ENCODE measurements around the gene CDC20.

The CDC20 gene

GRCh38 chr1:43358746-43359693 lies at the start of gene CDC20:
CDC20 (plus strand) TSS chr1:43358981; CDS start chr1:43359216, 235 bp downstream.
- no peaks in the 10 kb centered on the region for H3K27me3 Mint-ChIP-seq
- H3K27ac Mint-ChIP-seq, result peak within 1 kb of the TSS; percentile 95 to 96
- H3K4me1 Mint-ChIP-seq, result peaks cover 56% of the 10 kb centered on the region
- peak; percentile 98 to 99 for DNase-seq
- peak; percentile 98 for ATAC-seq
- no peaks in the 10 kb centered on the region for H3K9me3 Mint-ChIP-seq
- H3K4me3 Mint-ChIP-seq, result peak within 1 kb of the TSS; percentile 94 to 98

GRCh38 chr1:43309405-43310025 lies 49.3 kb upstream of the CDC20 start:
- H3K27me3 Mint-ChIP-seq, result peaks cover 6% of the 10 kb centered on the region
- H3K4me3 Mint-ChIP-seq, result no peak overlapping the region
- H3K4me1 Mint-ChIP-seq, result no peaks in the 10 kb centered on the region
- H3K27ac Mint-ChIP-seq, result no peak overlapping the region
- DNase-seq (no peak), ATAC-seq (no peak)
- H3K9me3 Mint-ChIP-seq, result no peaks in the 10 kb centered on the region

- Mint-ChIP-seq H3K4me3 (no peak overlapping the region), H3K27me3 (peaks cover 6% of the 10 kb centered on the region), H3K4me1 (no peaks in the 10 kb centered on the region), H3K27ac (no peak overlapping the region), H3K9me3 (no peaks in the 10 kb centered on the region)
- ATAC-seq (no peak), DNase-seq (no peak)
Observed at GRCh38 chr1:43311521-43311920, 47.3 kb upstream of the CDC20 start.

GRCh38 chr1:43312212-43312623 lies 46.6 kb upstream of the CDC20 start:
- Mint-ChIP-seq H3K4me3 (no peak overlapping the region), H3K27me3 (peaks cover 6% of the 10 kb centered on the region), H3K4me1 (no peaks in the 10 kb centered on the region), H3K27ac (peak overlapping the region in 1 of 2 donors; percentile 13), H3K9me3 (no peaks in the 10 kb centered on the region)
- ATAC-seq, result peak; percentile 35
- DNase-seq, result no peak

GRCh38 chr1:43312663-43313515 lies 45.9 kb upstream of the CDC20 start:
- peaks cover 5% of the 10 kb centered on the region for H3K4me1 Mint-ChIP-seq
- H3K4me3 Mint-ChIP-seq, result no peak overlapping the region
- ATAC-seq (peak; percentile 18), DNase-seq (no peak)
- H3K9me3 Mint-ChIP-seq, result no peaks in the 10 kb centered on the region
- peak overlapping the region in 1 of 2 donors; percentile 13 for H3K27ac Mint-ChIP-seq
- peaks cover 3% of the 10 kb centered on the region for H3K27me3 Mint-ChIP-seq

GRCh38 chr1:43313771-43314170 lies 45.0 kb upstream of the CDC20 start:
- no peaks in the 10 kb centered on the region for H3K9me3 Mint-ChIP-seq
- H3K27ac Mint-ChIP-seq, result no peak overlapping the region
- no peaks in the 10 kb centered on the region for H3K27me3 Mint-ChIP-seq
- peaks cover 9% of the 10 kb centered on the region for H3K4me1 Mint-ChIP-seq
- no peak overlapping the region for H3K4me3 Mint-ChIP-seq
- DNase-seq (no peak), ATAC-seq (no peak)

- H3K4me3 Mint-ChIP-seq, result no peak overlapping the region
- DNase-seq (no peak), ATAC-seq (no peak)
- no peak overlapping the region for H3K27ac Mint-ChIP-seq
- peaks cover 9% of the 10 kb centered on the region for H3K4me1 Mint-ChIP-seq
- no peaks in the 10 kb centered on the region for H3K9me3 Mint-ChIP-seq
- no peaks in the 10 kb centered on the region for H3K27me3 Mint-ChIP-seq
Observed at GRCh38 chr1:43314233-43314632, 44.5 kb upstream of the CDC20 start.

- Mint-ChIP-seq H3K4me3 (no peak overlapping the region), H3K27ac (no peak overlapping the region), H3K9me3 (no peaks in the 10 kb centered on the region), H3K27me3 (no peaks in the 10 kb centered on the region), H3K4me1 (peaks cover 9% of the 10 kb centered on the region)
- DNase-seq (no peak), ATAC-seq (no peak)
Observed at GRCh38 chr1:43315481-43315880, 43.3 kb upstream of the CDC20 start.

GRCh38 chr1:43315963-43316737 lies 42.6 kb upstream of the CDC20 start:
- ATAC-seq (no peak), DNase-seq (no peak)
- Mint-ChIP-seq H3K27me3 (no peaks in the 10 kb centered on the region), H3K27ac (no peak overlapping the region), H3K4me3 (no peak overlapping the region), H3K4me1 (peaks cover 9% of the 10 kb centered on the region), H3K9me3 (no peaks in the 10 kb centered on the region)

GRCh38 chr1:43316738-43317520 lies 41.9 kb upstream of the CDC20 start:
- DNase-seq (no peak), ATAC-seq (no peak)
- Mint-ChIP-seq H3K4me1 (peaks cover 9% of the 10 kb centered on the region), H3K27me3 (no peaks in the 10 kb centered on the region), H3K27ac (no peak overlapping the region), H3K4me3 (no peak overlapping the region), H3K9me3 (no peaks in the 10 kb centered on the region)

GRCh38 chr1:43317817-43318471 lies 40.8 kb upstream of the CDC20 start:
- no peaks in the 10 kb centered on the region for H3K9me3 Mint-ChIP-seq
- no peak overlapping the region for H3K4me3 Mint-ChIP-seq
- peaks cover 9% of the 10 kb centered on the region for H3K4me1 Mint-ChIP-seq
- DNase-seq, result no peak
- H3K27ac Mint-ChIP-seq, result peak overlapping the region; percentile 19 to 91
- H3K27me3 Mint-ChIP-seq, result no peaks in the 10 kb centered on the region
- no peak for ATAC-seq

GRCh38 chr1:43318831-43319230 lies 40.0 kb upstream of the CDC20 start:
- Mint-ChIP-seq H3K4me3 (no peak overlapping the region), H3K4me1 (peaks cover 9% of the 10 kb centered on the region), H3K9me3 (no peaks in the 10 kb centered on the region), H3K27ac (no peak overlapping the region), H3K27me3 (no peaks in the 10 kb centered on the region)
- no peak for DNase-seq
- ATAC-seq, result no peak

GRCh38 chr1:43319288-43319687 lies 39.5 kb upstream of the CDC20 start:
- Mint-ChIP-seq H3K9me3 (peaks cover 3 to 4% of the 10 kb centered on the region in 2 donors), H3K27ac (peak overlapping the region in 1 of 2 donors; percentile 21), H3K27me3 (no peaks in the 10 kb centered on the region), H3K4me3 (no peak overlapping the region), H3K4me1 (peaks cover 9% of the 10 kb centered on the region)
- DNase-seq, result no peak
- ATAC-seq, result no peak

GRCh38 chr1:43319766-43320165 lies 39.0 kb upstream of the CDC20 start:
- Mint-ChIP-seq H3K27me3 (no peaks in the 10 kb centered on the region), H3K4me1 (peaks cover 9% of the 10 kb centered on the region), H3K27ac (no peak overlapping the region), H3K4me3 (no peak overlapping the region), H3K9me3 (peaks cover 7 to 9% of the 10 kb centered on the region in 2 donors)
- DNase-seq (no peak), ATAC-seq (no peak)

Data from stimulated activated naive CD8-positive, alpha-beta T cell treated with anti-CD3 and anti-CD28 coated beads, Interleukin-15, amount 100 ng/mL, for 72 hours (primary cell).